ENCODE results near the gene UXS1.

DNA sequence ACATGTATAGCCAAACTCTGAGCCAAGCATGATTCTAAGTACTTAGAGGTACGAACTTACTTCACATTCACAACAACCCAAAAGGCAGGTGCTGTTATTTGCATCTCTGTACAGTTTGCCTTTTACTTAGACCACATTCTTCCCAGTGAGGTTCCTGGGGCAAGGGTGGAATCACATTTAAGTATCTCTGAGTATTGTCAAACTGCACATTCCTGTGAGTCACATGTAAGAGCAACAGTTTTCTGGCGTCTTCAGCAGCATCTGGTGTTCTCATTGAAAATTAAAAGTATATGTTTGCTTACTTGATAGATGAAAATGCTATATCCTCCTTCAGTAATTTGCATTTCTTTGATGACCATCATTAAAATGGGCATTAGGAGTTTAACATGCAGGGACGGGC lies 119.1 kb downstream of the UXS1 start:
- TF ChIP-seq, protein P1, sequence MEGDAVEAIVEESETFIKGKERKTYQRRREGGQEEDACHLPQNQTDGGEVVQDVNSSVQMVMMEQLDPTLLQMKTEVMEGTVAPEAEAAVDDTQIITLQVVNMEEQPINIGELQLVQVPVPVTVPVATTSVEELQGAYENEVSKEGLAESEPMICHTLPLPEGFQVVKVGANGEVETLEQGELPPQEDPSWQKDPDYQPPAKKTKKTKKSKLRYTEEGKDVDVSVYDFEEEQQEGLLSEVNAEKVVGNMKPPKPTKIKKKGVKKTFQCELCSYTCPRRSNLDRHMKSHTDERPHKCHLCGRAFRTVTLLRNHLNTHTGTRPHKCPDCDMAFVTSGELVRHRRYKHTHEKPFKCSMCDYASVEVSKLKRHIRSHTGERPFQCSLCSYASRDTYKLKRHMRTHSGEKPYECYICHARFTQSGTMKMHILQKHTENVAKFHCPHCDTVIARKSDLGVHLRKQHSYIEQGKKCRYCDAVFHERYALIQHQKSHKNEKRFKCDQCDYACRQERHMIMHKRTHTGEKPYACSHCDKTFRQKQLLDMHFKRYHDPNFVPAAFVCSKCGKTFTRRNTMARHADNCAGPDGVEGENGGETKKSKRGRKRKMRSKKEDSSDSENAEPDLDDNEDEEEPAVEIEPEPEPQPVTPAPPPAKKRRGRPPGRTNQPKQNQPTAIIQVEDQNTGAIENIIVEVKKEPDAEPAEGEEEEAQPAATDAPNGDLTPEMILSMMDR (conservative IDR thresholded peaks at IDR 0.05; ENCODE audit: low read length) = no peak
- no peak for TF ChIP-seq EZH2phosphoT487 (IDR thresholded peaks at IDR 0.05; ENCODE audit: borderline replicate concordance)

Measured in Loucy (cell line).